ENCODE results near the gene UBE2O. TPM values are rescaled to one million over a fixed set of nuclear protein-coding genes. Genes with fewer than 3 reads are reported as not detected.

Gene UBE2O
- total RNA-seq, 1 donor from 2014 or later: 94.3 TPM

DNA sequence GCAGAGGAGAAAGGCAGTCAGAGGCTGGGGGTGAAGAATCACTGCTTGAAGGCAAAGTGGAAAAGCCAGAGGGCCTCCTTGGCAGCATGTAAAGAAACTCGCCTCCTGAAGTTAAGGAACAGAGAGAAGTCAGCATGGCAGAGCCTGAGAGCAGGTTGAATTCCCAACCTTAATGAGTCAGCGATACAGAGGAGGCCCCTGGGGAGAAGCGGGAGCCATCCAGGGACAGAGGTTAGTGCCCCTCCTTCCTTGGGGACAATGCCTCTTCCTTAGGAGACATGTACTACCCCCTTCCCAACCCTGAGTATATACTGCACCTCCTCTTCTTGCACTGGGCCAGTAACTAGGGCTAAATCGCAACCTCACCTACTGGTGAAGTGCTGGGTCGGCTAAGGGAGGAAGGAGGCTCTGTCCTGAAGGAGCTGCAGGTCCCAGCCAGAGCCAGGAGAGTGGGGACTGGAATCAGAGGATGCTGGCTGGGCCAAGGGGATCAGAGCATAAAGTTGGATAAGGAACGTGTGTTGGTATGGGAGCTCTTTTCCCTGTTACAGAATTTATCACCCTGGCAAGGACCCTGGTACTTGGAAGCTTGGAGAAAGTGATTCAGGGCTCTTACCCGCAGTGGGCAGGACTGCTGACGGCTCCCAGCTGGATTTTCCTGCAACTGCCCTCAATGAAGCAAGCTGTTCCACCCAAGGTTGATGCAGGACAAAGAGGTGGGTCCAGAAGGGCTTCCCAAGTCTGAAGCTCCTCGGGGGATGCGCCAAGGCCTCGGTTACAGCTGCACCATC is 9.0 kb upstream of the UBE2O start:
- TF ChIP-seq, protein P1, sequence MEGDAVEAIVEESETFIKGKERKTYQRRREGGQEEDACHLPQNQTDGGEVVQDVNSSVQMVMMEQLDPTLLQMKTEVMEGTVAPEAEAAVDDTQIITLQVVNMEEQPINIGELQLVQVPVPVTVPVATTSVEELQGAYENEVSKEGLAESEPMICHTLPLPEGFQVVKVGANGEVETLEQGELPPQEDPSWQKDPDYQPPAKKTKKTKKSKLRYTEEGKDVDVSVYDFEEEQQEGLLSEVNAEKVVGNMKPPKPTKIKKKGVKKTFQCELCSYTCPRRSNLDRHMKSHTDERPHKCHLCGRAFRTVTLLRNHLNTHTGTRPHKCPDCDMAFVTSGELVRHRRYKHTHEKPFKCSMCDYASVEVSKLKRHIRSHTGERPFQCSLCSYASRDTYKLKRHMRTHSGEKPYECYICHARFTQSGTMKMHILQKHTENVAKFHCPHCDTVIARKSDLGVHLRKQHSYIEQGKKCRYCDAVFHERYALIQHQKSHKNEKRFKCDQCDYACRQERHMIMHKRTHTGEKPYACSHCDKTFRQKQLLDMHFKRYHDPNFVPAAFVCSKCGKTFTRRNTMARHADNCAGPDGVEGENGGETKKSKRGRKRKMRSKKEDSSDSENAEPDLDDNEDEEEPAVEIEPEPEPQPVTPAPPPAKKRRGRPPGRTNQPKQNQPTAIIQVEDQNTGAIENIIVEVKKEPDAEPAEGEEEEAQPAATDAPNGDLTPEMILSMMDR (IDR thresholded peaks at IDR 0.05; ENCODE audit: partially characterized antibody, unreplicated experiment): no peak
- Mint-ChIP-seq H3K36me3 (ENCODE audit: unreplicated experiment) (no peaks in the 10 kb centered on the region), H3K9me3 (ENCODE audit: unreplicated experiment) (peaks cover 5% of the 10 kb centered on the region), H3K27me3 (ENCODE audit: unreplicated experiment) (peaks cover 7% of the 10 kb centered on the region), H3K4me3 (ENCODE audit: unreplicated experiment) (no peak overlapping the region), H3K27ac (ENCODE audit: unreplicated experiment) (peak overlapping the region; percentile 24), H3K4me1 (ENCODE audit: low read depth, unreplicated experiment) (peaks cover 13% of the 10 kb centered on the region)
- DNase-seq: no peak

DNA sequence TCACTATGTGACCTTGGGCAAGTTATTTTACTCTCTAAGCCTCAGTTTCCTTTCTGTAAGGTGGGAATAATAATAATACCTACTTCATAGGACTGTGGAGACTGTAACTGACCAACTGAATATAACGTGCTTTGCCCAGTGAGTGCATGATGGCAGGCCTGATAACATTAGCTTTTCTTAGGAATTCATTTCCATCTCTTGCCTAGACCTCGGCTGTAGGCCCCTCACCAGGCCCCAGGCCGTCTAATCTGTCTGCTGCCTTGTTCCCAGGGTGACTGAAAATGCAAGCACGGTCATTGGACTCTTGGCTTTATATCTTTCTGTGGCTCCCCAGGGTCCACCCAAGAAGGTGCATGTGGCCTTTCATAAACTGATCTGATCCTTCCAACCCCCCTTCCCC is 6.7 kb upstream of the UBE2O start:
- Mint-ChIP-seq H3K27me3 (ENCODE audit: unreplicated experiment) (peaks cover 7% of the 10 kb centered on the region), H3K4me3 (ENCODE audit: unreplicated experiment) (no peak overlapping the region), H3K9me3 (ENCODE audit: unreplicated experiment) (peaks cover 5% of the 10 kb centered on the region), H3K4me1 (ENCODE audit: low read depth, unreplicated experiment) (peaks cover 6% of the 10 kb centered on the region), H3K36me3 (ENCODE audit: unreplicated experiment) (no peaks in the 10 kb centered on the region), H3K27ac (ENCODE audit: unreplicated experiment) (no peak overlapping the region)
- TF ChIP-seq, protein P1 (IDR thresholded peaks at IDR 0.05; ENCODE audit: partially characterized antibody, unreplicated experiment): no peak
- no peak for DNase-seq

DNA sequence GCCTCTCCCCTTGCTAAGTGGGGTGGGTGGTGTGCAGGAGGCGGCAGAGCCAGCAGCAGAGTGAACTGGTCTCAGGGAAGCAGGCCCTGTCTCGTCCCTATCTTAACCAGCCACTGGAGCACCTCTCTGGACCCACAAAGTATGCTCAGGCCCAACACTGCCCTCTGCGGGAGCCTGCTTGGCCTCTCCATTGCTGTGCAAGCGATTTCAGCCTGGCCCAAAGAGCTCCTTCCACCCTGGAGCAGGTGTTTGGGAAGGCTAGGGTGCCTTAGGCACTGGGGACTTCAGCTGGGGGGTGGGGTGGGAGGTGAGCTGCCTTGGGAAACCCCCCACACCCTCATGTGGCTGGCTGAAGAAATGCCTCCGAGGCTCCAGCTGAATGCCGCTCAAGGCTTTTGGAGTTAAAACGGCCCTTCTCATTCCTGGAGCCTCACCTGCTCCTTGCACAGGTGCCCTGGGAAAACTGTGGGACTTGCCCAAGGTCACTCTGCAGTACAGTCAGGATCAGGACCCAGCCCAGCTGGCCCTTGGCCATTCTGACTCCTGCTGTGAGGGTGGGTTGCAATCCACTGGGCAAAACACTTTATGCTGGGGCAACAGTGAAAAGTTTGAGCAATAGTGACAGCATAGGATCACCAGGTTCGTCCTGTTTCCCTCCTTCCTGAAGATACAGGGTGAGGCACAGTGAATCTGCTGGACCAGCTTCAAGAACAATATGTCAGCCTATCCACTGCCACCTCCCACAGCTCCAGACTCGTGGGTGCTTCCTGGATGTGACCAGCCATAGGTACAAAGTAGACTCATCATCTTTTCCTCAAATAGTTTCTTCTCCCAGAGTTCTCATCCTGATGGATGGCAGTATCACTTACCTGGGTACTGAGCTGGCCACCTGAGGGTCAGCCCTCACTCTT is 5.9 kb upstream of the UBE2O start:
- Mint-ChIP-seq H3K27ac (ENCODE audit: unreplicated experiment) (no peak overlapping the region), H3K9me3 (ENCODE audit: unreplicated experiment) (peaks cover 3% of the 10 kb centered on the region), H3K4me1 (ENCODE audit: low read depth, unreplicated experiment) (peaks cover 4% of the 10 kb centered on the region), H3K4me3 (ENCODE audit: unreplicated experiment) (no peak overlapping the region), H3K36me3 (ENCODE audit: unreplicated experiment) (no peaks in the 10 kb centered on the region), H3K27me3 (ENCODE audit: unreplicated experiment) (peaks cover 5% of the 10 kb centered on the region)
- TF ChIP-seq, protein P1 (IDR thresholded peaks at IDR 0.05; ENCODE audit: partially characterized antibody, unreplicated experiment): peak; percentile 29
- DNase-seq: peak; percentile 76

DNA sequence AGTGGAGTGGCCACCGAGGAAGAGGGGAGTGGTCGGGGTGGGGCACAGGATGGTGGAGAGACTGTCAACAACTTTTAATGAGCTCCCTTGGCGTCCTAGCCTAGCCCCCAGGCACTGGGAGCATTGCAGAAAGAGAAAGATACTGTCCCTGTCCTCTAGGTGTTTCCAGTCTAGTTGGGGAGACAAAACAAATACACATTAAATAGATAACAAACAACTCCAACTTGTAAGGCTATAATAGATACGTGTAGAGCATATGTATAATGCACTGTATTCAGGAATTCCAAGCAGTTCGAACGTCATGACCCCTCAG is 435 bp upstream of the UBE2O start:
- TF ChIP-seq, protein P1 (IDR thresholded peaks at IDR 0.05; ENCODE audit: partially characterized antibody, unreplicated experiment): peak; percentile 18
- DNase-seq: no peak
- Mint-ChIP-seq H3K27me3 (ENCODE audit: unreplicated experiment) (peaks cover 10% of the 10 kb centered on the region), H3K4me1 (ENCODE audit: low read depth, unreplicated experiment) (peaks cover 20% of the 10 kb centered on the region), H3K4me3 (ENCODE audit: unreplicated experiment) (peak overlapping the region; percentile 68), H3K27ac (ENCODE audit: unreplicated experiment) (peak overlapping the region; percentile 59), H3K9me3 (ENCODE audit: unreplicated experiment) (peaks cover 4% of the 10 kb centered on the region), H3K36me3 (ENCODE audit: unreplicated experiment) (no peaks in the 10 kb centered on the region)
